ENCODE measurements around the gene TWF2.

The TWF2 gene

GRCh38 chr3:52243791-52244628 lies 5.1 kb upstream of the TWF2 start:
- Histone ChIP-seq H3K27ac (no peak overlapping the region), H3K27me3 (ENCODE audit: insufficient read depth, low read depth) (no peaks in the 10 kb centered on the region), H3K36me3 (ENCODE audit: insufficient read depth) (no peaks in the 10 kb centered on the region), H3K4me2 (no peak overlapping the region), H2AFZ (ENCODE audit: low read depth) (no peak overlapping the region), H3K9ac (no peak overlapping the region), H3K4me1 (ENCODE audit: low read depth, poor library complexity, severe bottlenecking) (peaks cover 28% of the 10 kb centered on the region), H4K20me1 (ENCODE audit: insufficient read depth) (no peaks in the 10 kb centered on the region), H3K79me2 (ENCODE audit: insufficient read depth, low read depth) (no peaks in the 10 kb centered on the region), H3K4me3 (IDR thresholded peaks at IDR 0.05; ENCODE audit: insufficient read depth, low read depth, low read length) (no peak overlapping the region)
- no peak for TF ChIP-seq CTCF (conservative IDR thresholded peaks at IDR 0.05; ENCODE audit: low read depth, low read length)

GRCh38 chr3:52242039-52242438 lies 3.1 kb upstream of the TWF2 start:
- Histone ChIP-seq H3K36me3 (ENCODE audit: insufficient read depth) (no peaks in the 10 kb centered on the region), H2AFZ (ENCODE audit: low read depth) (no peak overlapping the region), H3K9ac (no peak overlapping the region), H3K27me3 (ENCODE audit: insufficient read depth, low read depth) (no peaks in the 10 kb centered on the region), H3K4me2 (no peak overlapping the region), H3K27ac (no peak overlapping the region), H4K20me1 (ENCODE audit: insufficient read depth) (no peaks in the 10 kb centered on the region), H3K79me2 (ENCODE audit: insufficient read depth, low read depth) (no peaks in the 10 kb centered on the region), H3K4me1 (ENCODE audit: low read depth, poor library complexity, severe bottlenecking) (peaks cover 33% of the 10 kb centered on the region), H3K4me3 (IDR thresholded peaks at IDR 0.05; ENCODE audit: insufficient read depth, low read depth, low read length) (no peak overlapping the region)
- TF ChIP-seq CTCF (conservative IDR thresholded peaks at IDR 0.05; ENCODE audit: low read depth, low read length) = no peak

- Histone ChIP-seq H3K27ac (peak overlapping the region; percentile 44; the same call in 1 of the 2 replicates), H3K4me2 (peak overlapping the region; percentile 54; the same call in 1 of the 2 replicates), H3K4me1 (ENCODE audit: low read depth, poor library complexity, severe bottlenecking) (peaks cover 38% of the 10 kb centered on the region), H3K4me3 (IDR thresholded peaks at IDR 0.05; ENCODE audit: insufficient read depth, low read depth, low read length) (no peak overlapping the region), H3K27me3 (ENCODE audit: insufficient read depth, low read depth) (no peaks in the 10 kb centered on the region), H3K79me2 (ENCODE audit: insufficient read depth, low read depth) (no peaks in the 10 kb centered on the region), H3K9ac (no peak overlapping the region), H4K20me1 (ENCODE audit: insufficient read depth) (no peaks in the 10 kb centered on the region), H3K36me3 (ENCODE audit: insufficient read depth) (no peaks in the 10 kb centered on the region), H2AFZ (ENCODE audit: low read depth) (no peak overlapping the region)
- TF ChIP-seq CTCF (conservative IDR thresholded peaks at IDR 0.05; ENCODE audit: low read depth, low read length) = no peak
Measured at GRCh38 chr3:52240886-52241370, 2.0 kb upstream of the TWF2 start.

GRCh38 chr3:52240059-52240885 lies 1.3 kb upstream of the TWF2 start:
- H3K36me3 ChIP-seq (ENCODE audit: insufficient read depth) = no peaks in the 10 kb centered on the region
- peak overlapping the region; percentile 44 for H3K27ac ChIP-seq
- no peak overlapping the region for H2AFZ ChIP-seq (ENCODE audit: low read depth)
- H3K4me3 ChIP-seq (IDR thresholded peaks at IDR 0.05; ENCODE audit: insufficient read depth, low read depth, low read length) = no peak overlapping the region
- no peaks in the 10 kb centered on the region for H3K79me2 ChIP-seq (ENCODE audit: insufficient read depth, low read depth)
- no peak for TF ChIP-seq CTCF (conservative IDR thresholded peaks at IDR 0.05; ENCODE audit: low read depth, low read length)
- peak overlapping the region; percentile 54 for H3K4me2 ChIP-seq
- H3K4me1 ChIP-seq (ENCODE audit: low read depth, poor library complexity, severe bottlenecking) = peaks cover 38% of the 10 kb centered on the region
- no peaks in the 10 kb centered on the region for H3K27me3 ChIP-seq (ENCODE audit: insufficient read depth, low read depth)
- no peaks in the 10 kb centered on the region for H4K20me1 ChIP-seq (ENCODE audit: insufficient read depth)
- peak overlapping the region; percentile 59; the same call in 1 of the 2 replicates for H3K9ac ChIP-seq

Data from KMS-11 (cell line).